Measurements from ENCODE around the gene BCL11A.
"Not testable (repeated sequence)": the region's sequence is repeated elsewhere in the genome, so short reads cannot be mapped to it uniquely, and the experiment has no call there.

BCL11A gene

GRCh38 chr2:60422826-60423483 lies 130.5 kb downstream of the BCL11A start:
- no peak for DNase-seq

DNA sequence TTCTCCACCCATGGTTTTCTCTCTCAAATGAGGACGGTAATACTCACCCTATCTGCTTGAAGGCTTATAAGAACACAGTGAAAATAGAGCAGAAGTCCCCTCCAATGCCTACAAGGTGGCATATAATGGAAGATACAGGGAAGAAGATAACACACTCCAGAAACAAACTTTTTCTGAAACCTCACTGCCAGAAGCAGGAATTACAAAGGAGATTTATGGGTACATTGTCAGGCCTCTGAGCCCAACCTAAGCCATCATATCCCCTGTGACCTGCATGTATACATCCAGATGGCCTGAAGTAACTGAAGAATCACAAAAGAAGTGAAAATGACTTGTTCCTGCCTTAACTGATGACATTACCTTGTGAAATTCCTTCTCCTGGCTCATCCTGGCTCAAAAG lies 136.2 kb downstream of the BCL11A start:
- not testable (repeated sequence) for DNase-seq

- no peak for DNase-seq
Measured at GRCh38 chr2:60416221-60417008, 137.0 kb downstream of the BCL11A start.

DNA sequence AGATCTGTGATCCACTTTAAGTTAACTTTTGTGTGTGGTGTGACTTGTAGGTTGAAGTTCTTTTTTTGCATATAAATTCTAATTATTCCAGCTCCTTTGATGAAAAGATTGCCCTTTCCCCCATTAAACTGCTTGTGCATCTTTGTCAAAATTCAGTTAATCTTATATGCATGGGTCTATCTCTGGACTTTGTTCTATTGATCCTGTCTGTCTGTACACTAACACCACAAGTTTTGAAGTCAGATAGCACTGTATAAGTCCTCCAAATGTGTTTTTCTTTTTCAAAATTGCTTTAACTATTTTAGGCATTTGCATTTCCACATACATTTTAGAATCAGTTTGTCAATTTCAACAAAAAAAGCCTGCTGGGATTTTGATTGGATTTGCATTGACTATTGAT lies 137.6 kb downstream of the BCL11A start:
- DNase-seq, result no peak

- DNase-seq, result no peak
Measured at GRCh38 chr2:60414495-60415138, 138.8 kb downstream of the BCL11A start.

GRCh38 chr2:60413814-60414168 lies 139.7 kb downstream of the BCL11A start:
- DNase-seq, result no peak

GRCh38 chr2:60413069-60413813 lies 140.2 kb downstream of the BCL11A start:
- no peak for DNase-seq

DNA sequence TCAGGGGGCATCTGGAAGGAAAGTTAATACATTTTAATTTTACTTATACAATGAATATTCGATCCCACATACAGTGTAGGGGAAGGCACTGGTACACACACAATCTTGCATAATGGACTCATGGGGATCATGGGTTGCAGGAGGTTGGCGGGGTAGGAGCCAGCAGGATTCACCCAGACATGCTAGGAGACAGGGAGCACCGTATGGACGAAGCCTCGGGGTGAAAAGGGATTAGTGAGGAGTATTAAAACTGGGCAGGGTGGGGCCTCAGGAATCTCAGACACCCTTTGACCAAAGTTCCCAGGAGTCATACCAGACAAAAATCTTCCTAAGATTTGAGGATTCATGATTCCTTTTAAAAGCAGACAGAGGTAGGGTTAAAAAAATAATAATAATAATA lies 140.8 kb downstream of the BCL11A start:
- DNase-seq, result no peak

DNA sequence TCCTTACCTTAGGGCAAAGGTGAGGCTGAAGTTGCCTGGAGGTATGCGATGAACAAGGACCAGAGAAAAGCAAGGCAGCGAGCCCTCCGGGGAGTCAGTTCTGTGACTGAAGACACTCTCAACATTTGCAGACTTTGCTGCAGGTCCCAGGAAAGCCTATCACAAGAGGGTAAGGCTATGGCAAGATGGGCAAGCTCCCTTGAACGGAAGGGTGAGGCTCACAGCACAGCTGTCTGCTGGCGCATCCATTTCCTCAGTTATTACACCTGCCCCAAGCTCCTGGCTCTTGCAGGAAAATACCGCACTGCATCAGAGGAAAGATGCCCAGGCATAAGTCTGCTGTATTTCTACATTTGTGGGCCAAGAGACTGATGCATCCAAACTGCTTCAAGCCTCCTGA lies 141.4 kb downstream of the BCL11A start:
- DNase-seq, result no peak

- DNase-seq, result no peak
Measured at GRCh38 chr2:60411295-60411694, 142.2 kb downstream of the BCL11A start.

DNA sequence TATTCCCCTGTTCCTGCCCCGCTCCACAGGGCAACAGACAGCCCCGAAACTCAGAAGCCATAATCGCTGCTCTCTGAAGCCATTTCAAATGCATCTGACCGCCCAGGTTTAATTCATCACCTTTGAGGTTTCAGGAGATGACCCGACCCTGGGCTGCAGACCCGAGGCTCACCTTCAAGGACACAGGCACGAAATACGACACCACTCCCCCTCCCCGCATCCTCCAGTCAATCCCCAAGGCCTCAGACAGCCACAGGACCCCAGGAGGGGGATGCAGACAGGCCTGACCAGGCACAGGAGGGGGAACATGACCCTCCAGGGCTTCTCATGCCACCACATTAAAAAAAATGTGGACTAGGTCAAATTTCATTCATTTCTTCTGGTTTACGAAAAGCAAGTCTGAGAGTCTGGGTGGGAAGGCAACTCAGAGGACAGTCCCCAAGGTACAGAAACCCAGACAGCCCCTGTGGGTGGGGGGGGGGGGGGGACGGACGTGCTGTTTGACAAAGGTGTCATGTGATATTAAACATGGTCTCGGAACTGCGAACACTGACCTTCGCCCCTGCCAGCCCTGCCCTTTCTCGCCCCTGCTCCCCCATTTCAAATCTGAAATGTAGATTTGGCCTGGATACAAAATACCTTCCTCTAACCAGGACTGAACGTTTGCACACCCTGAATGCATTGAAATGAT lies 142.9 kb downstream of the BCL11A start:
- no peak for DNase-seq

GRCh38 chr2:60409531-60409871 lies 144.0 kb downstream of the BCL11A start:
- no peak for DNase-seq

DNA sequence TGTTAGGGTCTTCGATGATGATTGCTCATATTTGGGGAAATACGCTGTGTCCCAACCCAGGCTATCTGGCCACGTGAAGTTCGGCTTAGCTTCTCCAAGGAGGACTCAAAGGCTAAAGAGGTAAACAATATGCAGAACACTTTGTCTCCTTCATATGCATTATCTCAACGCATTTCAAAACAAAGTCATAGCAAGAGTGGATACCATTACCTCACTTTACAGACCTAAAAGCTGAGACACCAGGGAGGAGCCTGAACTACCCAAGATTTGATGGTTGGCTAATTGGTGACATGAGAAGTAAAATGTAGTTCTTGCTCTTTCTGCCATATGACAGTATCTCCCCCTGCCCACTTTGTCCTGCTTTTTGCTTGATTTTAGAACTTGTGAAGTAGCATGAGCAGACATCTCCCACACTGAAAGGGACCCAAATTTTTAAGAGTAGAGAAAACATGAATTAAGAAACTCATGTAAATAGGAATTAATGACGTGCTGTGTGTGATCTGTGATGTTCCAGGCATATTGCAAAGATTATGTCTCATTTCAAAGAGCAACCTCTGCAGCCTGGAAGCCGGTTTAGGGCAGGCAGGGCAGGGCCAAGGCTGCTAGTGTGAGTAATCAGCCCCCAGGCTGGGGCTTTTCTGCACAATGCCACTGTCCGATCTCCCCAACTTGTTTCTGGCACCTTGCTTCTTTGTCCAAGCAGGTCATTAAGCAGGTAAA lies 144.5 kb downstream of the BCL11A start:
- DNase-seq, result no peak

- DNase-seq, result no peak
Measured at GRCh38 chr2:60408207-60408606, 145.2 kb downstream of the BCL11A start.

DNA sequence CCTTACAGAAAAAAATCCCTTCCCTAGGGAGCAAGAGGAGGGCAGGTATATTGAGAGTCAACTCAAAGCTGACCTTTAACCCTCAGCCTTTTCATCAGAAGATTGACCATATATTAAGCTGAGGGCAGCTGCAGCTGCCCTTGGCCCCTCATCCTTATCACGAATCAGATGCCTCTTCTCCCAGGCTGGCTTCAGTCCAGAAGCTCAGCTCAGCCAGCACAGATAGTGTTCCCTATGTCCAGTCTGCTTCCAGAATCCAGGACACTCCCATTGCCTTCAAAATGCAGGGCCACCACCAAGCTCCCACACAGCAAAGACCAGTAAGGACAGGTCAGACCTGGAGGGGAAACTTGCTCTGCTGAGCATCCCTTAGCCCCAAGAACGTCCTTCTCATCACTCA lies 146.1 kb downstream of the BCL11A start:
- DNase-seq, result no peak

- no peak for DNase-seq
Measured at GRCh38 chr2:60406192-60406591, 147.3 kb downstream of the BCL11A start.

GRCh38 chr2:60405271-60405919 lies 148.1 kb downstream of the BCL11A start:
- no peak for DNase-seq

Data from KG1 (cell line).